Measurements from ENCODE around the gene MBTD1.
A peak's percentile ranks its signal among the peaks of the same experiment; 100 is the strongest.
"Not testable (repeated sequence)": the region's sequence is repeated elsewhere in the genome, so short reads cannot be mapped to it uniquely, and the experiment has no call there.

Gene MBTD1

GRCh38 chr17:51287412-51287811 lies 27.6 kb upstream of the MBTD1 start:
- Mint-ChIP-seq H3K9me3 (no peaks in the 10 kb centered on the region), H3K27me3 (ENCODE audit: low read depth) (no peaks in the 10 kb centered on the region), H3K27ac (no peak overlapping the region), H3K4me3 (no peak overlapping the region), H3K4me1 (peaks cover 12% of the 10 kb centered on the region), H3K36me3 (ENCODE audit: low read depth) (peaks cover 63% of the 10 kb centered on the region)
- no peak for TF ChIP-seq CTCF (IDR thresholded peaks at IDR 0.05; ENCODE audit: unreplicated experiment in 3 of 3)

GRCh38 chr17:51279183-51279582 lies 19.3 kb upstream of the MBTD1 start:
- no peaks in the 10 kb centered on the region for H3K27me3 Mint-ChIP-seq (ENCODE audit: low read depth)
- H3K4me1 Mint-ChIP-seq, result no peaks in the 10 kb centered on the region
- no peak overlapping the region for H3K27ac Mint-ChIP-seq
- peaks cover 71% of the 10 kb centered on the region for H3K36me3 Mint-ChIP-seq (ENCODE audit: low read depth)
- no peaks in the 10 kb centered on the region for H3K9me3 Mint-ChIP-seq
- TF ChIP-seq CTCF (IDR thresholded peaks at IDR 0.05; ENCODE audit: unreplicated experiment in 3 of 3), result no peak
- no peak overlapping the region for H3K4me3 Mint-ChIP-seq

- H3K27ac Mint-ChIP-seq, result no peak overlapping the region
- H3K4me1 Mint-ChIP-seq, result no peaks in the 10 kb centered on the region
- H3K27me3 Mint-ChIP-seq (ENCODE audit: low read depth), result no peaks in the 10 kb centered on the region
- TF ChIP-seq CTCF (IDR thresholded peaks at IDR 0.05; ENCODE audit: unreplicated experiment in 3 of 3), result no peak
- no peak overlapping the region for H3K4me3 Mint-ChIP-seq
- H3K9me3 Mint-ChIP-seq, result no peaks in the 10 kb centered on the region
- peaks cover 81% of the 10 kb centered on the region for H3K36me3 Mint-ChIP-seq (ENCODE audit: low read depth)
Observed at GRCh38 chr17:51275381-51275780, 15.5 kb upstream of the MBTD1 start.

GRCh38 chr17:51272812-51273211 lies 13.0 kb upstream of the MBTD1 start:
- Mint-ChIP-seq H3K4me3 (no peak overlapping the region), H3K4me1 (no peaks in the 10 kb centered on the region), H3K9me3 (no peaks in the 10 kb centered on the region), H3K27ac (no peak overlapping the region), H3K36me3 (ENCODE audit: low read depth) (peaks cover 79% of the 10 kb centered on the region), H3K27me3 (ENCODE audit: low read depth) (no peaks in the 10 kb centered on the region)
- no peak for TF ChIP-seq CTCF (IDR thresholded peaks at IDR 0.05; ENCODE audit: unreplicated experiment in 3 of 3)

GRCh38 chr17:51270636-51271035 lies 10.8 kb upstream of the MBTD1 start:
- H3K4me3 Mint-ChIP-seq, result no peak overlapping the region
- H3K27me3 Mint-ChIP-seq (ENCODE audit: low read depth), result no peaks in the 10 kb centered on the region
- TF ChIP-seq CTCF (IDR thresholded peaks at IDR 0.05; ENCODE audit: unreplicated experiment in 3 of 3), result no peak
- no peaks in the 10 kb centered on the region for H3K4me1 Mint-ChIP-seq
- peaks cover 76% of the 10 kb centered on the region for H3K36me3 Mint-ChIP-seq (ENCODE audit: low read depth)
- no peaks in the 10 kb centered on the region for H3K9me3 Mint-ChIP-seq
- H3K27ac Mint-ChIP-seq, result no peak overlapping the region

GRCh38 chr17:51269991-51270390 lies 10.1 kb upstream of the MBTD1 start:
- no peak for TF ChIP-seq CTCF (IDR thresholded peaks at IDR 0.05; ENCODE audit: unreplicated experiment in 3 of 3)
- Mint-ChIP-seq H3K36me3 (ENCODE audit: low read depth) (peaks cover 75% of the 10 kb centered on the region), H3K9me3 (no peaks in the 10 kb centered on the region), H3K27ac (no peak overlapping the region), H3K4me1 (no peaks in the 10 kb centered on the region), H3K4me3 (no peak overlapping the region), H3K27me3 (ENCODE audit: low read depth) (no peaks in the 10 kb centered on the region)

- not testable (repeated sequence) for H3K9me3 Mint-ChIP-seq; H3K27ac Mint-ChIP-seq; H3K27me3 Mint-ChIP-seq (ENCODE audit: low read depth)
- peaks cover 22% of the 10 kb centered on the region for H3K4me1 Mint-ChIP-seq
- peak overlapping the region in 1 of 3 experiments; percentile 32 for H3K4me3 Mint-ChIP-seq
- peaks cover 61% of the 10 kb centered on the region for H3K36me3 Mint-ChIP-seq (ENCODE audit: low read depth)
Observed at GRCh38 chr17:51264466-51264865, 4.6 kb upstream of the MBTD1 start.
